ENCODE measurements around the gene CCL17. TPM values are rescaled to one million over a fixed set of nuclear protein-coding genes. Genes with fewer than 3 reads are reported as not detected.

Gene CCL17
- total and polyA plus RNA-seq, 2 of the 4 experiments (the other 2 are of a cell fraction), result not detected

DNA sequence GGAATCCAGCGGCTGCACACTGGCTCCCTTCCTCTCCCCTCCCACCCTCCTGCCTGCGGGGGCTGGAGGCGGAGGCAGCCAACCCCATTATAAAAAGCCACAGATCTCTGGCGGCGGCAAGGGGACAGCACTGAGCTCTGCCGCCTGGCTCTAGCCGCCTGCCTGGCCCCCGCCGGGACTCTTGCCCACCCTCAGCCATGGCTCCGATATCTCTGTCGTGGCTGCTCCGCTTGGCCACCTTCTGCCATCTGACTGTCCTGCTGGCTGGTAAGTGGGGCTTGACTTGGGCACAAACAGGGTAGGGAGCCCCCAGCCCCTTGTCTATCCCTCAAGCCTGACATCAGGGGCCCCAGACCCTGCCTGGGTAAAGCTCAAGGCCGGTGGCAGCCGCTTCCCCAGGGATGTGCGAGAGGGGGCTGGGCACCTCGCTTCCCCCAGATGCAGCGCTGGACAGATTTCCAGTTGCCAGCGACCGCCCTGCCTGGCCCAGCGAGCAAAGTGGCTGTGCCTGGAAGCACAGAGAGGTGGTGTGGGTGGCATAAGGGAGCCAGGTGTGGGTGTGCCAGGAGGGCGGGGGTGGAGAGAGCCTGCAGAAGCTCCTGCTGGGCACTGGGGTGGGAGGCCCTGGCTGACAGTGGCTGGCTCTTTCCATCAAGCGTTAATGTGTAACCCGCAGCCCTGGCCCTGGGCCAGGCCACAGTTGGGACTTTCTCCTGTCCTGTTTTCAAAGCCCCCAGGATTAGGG is 32.0 kb upstream of the CCL17 start, which contains the start of gene CX3CL1:
TSS of gene CX3CL1 (plus strand) at position 119 of the 745 bp plus-strand sequence. CDS start at position 198, 79 bp downstream.
- H3K79me1 ChIP-seq (ENCODE audit: low read depth in 1 of 2, low read length in 2 of 2), result no peaks in the 10 kb centered on the region
- no peak within 1 kb of the TSS for H3K56ac ChIP-seq (ENCODE audit: extremely low read depth, insufficient read depth, low read length)
- dilution Hi-C loops (cut with HindIII; ENCODE audit: low sequenced_read_pairs, unreplicated experiment), result no loop called here
- no peak within 1 kb of the TSS for H3K4ac ChIP-seq (ENCODE audit: low read depth, low read length)
- H3K4me1 ChIP-seq (ENCODE audit: control insufficient read depth, insufficient read depth, low read length), result peaks cover 7% of the 10 kb centered on the region; the same call in 1 of the 2 replicates
- no peak within 1 kb of the TSS for H3K14ac ChIP-seq (replicated peaks; ENCODE audit: low read depth, low read length)
- no peak within 1 kb of the TSS for H3K18ac ChIP-seq (ENCODE audit: low read depth, low read length)
- H4K8ac ChIP-seq (ENCODE audit: low read depth in 2 of 2, low read length in 2 of 2), result no peak within 1 kb of the TSS
- no TSS peak for BruUV-seq (replicated peaks)
- no peak within 1 kb of the TSS for H3K23ac ChIP-seq (ENCODE audit: low read depth, low read length)
- CTCF ChIA-PET, result no interaction called here
- peak; percentile 89 for ATAC-seq (ENCODE audit: low read depth)
- no peak within 1 kb of the TSS for H2BK15ac ChIP-seq (ENCODE audit: low read depth, low read length)
- intact Hi-C loops (cut with micrococcal nuclease), result loop anchor here (5.0 kb wide), 1 partner anchor 45 kb away; no protein-coding TSS in a partner anchor
- POLR2A ChIA-PET (ENCODE audit: unreplicated experiment), result no interaction called here
- DNase-seq, result peak; percentile 39
- H3K9me3 ChIP-seq (ENCODE audit: control insufficient read depth, insufficient read depth, low read length), result no peaks in the 10 kb centered on the region
- no peak; the same call in 1 of the 2 replicates for TF ChIP-seq CTCF (conservative IDR thresholded peaks at IDR 0.05; ENCODE audit: low read depth, low read length)
- TF ChIP-seq MAZ (IDR thresholded peaks at IDR 0.05; ENCODE audit: borderline replicate concordance, low read depth, low read length), result peak; percentile 78; the same call in 1 of the 2 replicates
- H3K36me3 ChIP-seq (ENCODE audit: control insufficient read depth, insufficient read depth, low read length), result no peaks in the 10 kb centered on the region
- H3K9ac ChIP-seq (ENCODE audit: low read depth, low read length), result no peak within 1 kb of the TSS
- H3K27me3 ChIP-seq (ENCODE audit: control insufficient read depth, insufficient read depth, low read length), result peaks cover 46% of the 10 kb centered on the region
- no peak within 1 kb of the TSS for H2AK5ac ChIP-seq (ENCODE audit: low read depth, low read length)
- H2AK9ac ChIP-seq (replicated peaks; ENCODE audit: low read depth, low read length, poor library complexity), result peak within 1 kb of the TSS; percentile 30
- no peak within 1 kb of the TSS; the same call in 1 of the 2 replicates for H3K4me2 ChIP-seq (ENCODE audit: low read depth, low read length)
- no peak within 1 kb of the TSS for H2BK120ac ChIP-seq (ENCODE audit: low read depth, low read length)
- H4K5ac ChIP-seq (ENCODE audit: low read depth, low read length), result no peak within 1 kb of the TSS
- in situ Hi-C loops (cut with MboI; ENCODE audit: low sequenced_read_pairs), result no loop called here
- 8% methylated on average over 4 of the region's 23 CpGs; no CpG with 5 or more reads in 1 of the 2 experiments for WGBS, 2 experiments (ENCODE audit: extremely low coverage in 2 of 2, insufficient read length in 1 of 2)
- no peaks in the 10 kb centered on the region for H3K9me1 ChIP-seq (ENCODE audit: insufficient read depth, low read length)
- H4K91ac ChIP-seq (ENCODE audit: insufficient read depth, low read depth, low read length), result no peak within 1 kb of the TSS
- H3K27ac ChIP-seq (ENCODE audit: insufficient read depth, low read length), result no peak within 1 kb of the TSS
- H3K4me3 ChIP-seq (ENCODE audit: insufficient read depth, low read depth, low read length), result no peak within 1 kb of the TSS
- H2BK20ac ChIP-seq (ENCODE audit: low read depth, low read length), result no peak within 1 kb of the TSS
- H2BK5ac ChIP-seq (ENCODE audit: low read depth, low read length, poor library complexity, severe bottlenecking), result no peak within 1 kb of the TSS
- peak within 1 kb of the TSS; percentile 61 for H2AFZ ChIP-seq (replicated peaks; ENCODE audit: low read length, poor library complexity)
- H4K20me1 ChIP-seq (ENCODE audit: insufficient read depth, low read length), result no peaks in the 10 kb centered on the region

Data from IMR-90 (cell line).